ENCODE measurements around the gene CAMK2N2. TPM values are rescaled to one million over a fixed set of nuclear protein-coding genes. Genes with fewer than 3 reads are reported as not detected.

Gene CAMK2N2
- polyA plus RNA-seq, 1 donor (not counting 4 experiments of a cell fraction or from before 2014, with no cell fraction given) = 0.18 TPM

GRCh38 chr3:184234671-184235380 is 26.5 kb downstream of the CAMK2N2 start:
- H3K36me3 ChIP-seq (ENCODE audit: control insufficient read depth in 2 of 2, extremely low read depth in 1 of 2, insufficient read depth in 2 of 2, low read length in 2 of 2) = no peaks in the 10 kb centered on the region
- dilution Hi-C loops (cut with MboI; ENCODE audit: extremely low pct_ligation_motif_present, low sequenced_read_pairs) = no loop called here
- FAIRE-seq (no peak), DNase-seq (ENCODE audit: low read depth, low spot score) (no peak)
- H3K79me2 ChIP-seq (ENCODE audit: control insufficient read depth, insufficient read depth, low read length) = no peaks in the 10 kb centered on the region
- no peaks in the 10 kb centered on the region for H3K9me1 ChIP-seq (ENCODE audit: control insufficient read depth, extremely low read depth, insufficient read depth, low read length)
- no peak overlapping the region for H3K4me3 ChIP-seq (ENCODE audit: control insufficient read depth in 2 of 3, extremely low read depth in 1 of 3, insufficient read depth in 2 of 3, low read depth in 1 of 3, low read length in 3 of 3)
- H4K20me1 ChIP-seq (ENCODE audit: control insufficient read depth, extremely low read depth, insufficient read depth, low read length) = no peaks in the 10 kb centered on the region
- no peaks in the 10 kb centered on the region for H3K9me3 ChIP-seq (ENCODE audit: control insufficient read depth, low read depth, low read length)
- no peak overlapping the region for H3K27ac ChIP-seq (ENCODE audit: control insufficient read depth, insufficient read depth, low read length)
- no peak overlapping the region for H3K9ac ChIP-seq (ENCODE audit: control insufficient read depth, extremely low read depth, insufficient read depth, low read length)
- H3K4me2 ChIP-seq (ENCODE audit: control insufficient read depth, extremely low read depth, insufficient read depth, low read depth, low read length) = no peak overlapping the region
- H2AFZ ChIP-seq (ENCODE audit: control insufficient read depth, low read length) = no peak overlapping the region
- peaks cover 9% of the 10 kb centered on the region for H3K4me1 ChIP-seq (ENCODE audit: control insufficient read depth, extremely low read depth, insufficient read depth, low read length)
- TF ChIP-seq EZH2 (IDR thresholded peaks at IDR 0.05; ENCODE audit: low read length) = no peak
- TF ChIP-seq, protein P1, sequence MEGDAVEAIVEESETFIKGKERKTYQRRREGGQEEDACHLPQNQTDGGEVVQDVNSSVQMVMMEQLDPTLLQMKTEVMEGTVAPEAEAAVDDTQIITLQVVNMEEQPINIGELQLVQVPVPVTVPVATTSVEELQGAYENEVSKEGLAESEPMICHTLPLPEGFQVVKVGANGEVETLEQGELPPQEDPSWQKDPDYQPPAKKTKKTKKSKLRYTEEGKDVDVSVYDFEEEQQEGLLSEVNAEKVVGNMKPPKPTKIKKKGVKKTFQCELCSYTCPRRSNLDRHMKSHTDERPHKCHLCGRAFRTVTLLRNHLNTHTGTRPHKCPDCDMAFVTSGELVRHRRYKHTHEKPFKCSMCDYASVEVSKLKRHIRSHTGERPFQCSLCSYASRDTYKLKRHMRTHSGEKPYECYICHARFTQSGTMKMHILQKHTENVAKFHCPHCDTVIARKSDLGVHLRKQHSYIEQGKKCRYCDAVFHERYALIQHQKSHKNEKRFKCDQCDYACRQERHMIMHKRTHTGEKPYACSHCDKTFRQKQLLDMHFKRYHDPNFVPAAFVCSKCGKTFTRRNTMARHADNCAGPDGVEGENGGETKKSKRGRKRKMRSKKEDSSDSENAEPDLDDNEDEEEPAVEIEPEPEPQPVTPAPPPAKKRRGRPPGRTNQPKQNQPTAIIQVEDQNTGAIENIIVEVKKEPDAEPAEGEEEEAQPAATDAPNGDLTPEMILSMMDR (optimal IDR thresholded peaks at IDR 0.05 in 1 of 3, IDR thresholded peaks at IDR 0.05 in 1 of 3, conservative IDR thresholded peaks at IDR 0.05 in 1 of 3; ENCODE audit: extremely low read depth in 1 of 3, insufficient read depth in 2 of 3, low read length in 3 of 3) = no peak
- peaks cover 34% of the 10 kb centered on the region for H3K27me3 ChIP-seq (ENCODE audit: control insufficient read depth, extremely low read depth, insufficient read depth, low read length)

DNA sequence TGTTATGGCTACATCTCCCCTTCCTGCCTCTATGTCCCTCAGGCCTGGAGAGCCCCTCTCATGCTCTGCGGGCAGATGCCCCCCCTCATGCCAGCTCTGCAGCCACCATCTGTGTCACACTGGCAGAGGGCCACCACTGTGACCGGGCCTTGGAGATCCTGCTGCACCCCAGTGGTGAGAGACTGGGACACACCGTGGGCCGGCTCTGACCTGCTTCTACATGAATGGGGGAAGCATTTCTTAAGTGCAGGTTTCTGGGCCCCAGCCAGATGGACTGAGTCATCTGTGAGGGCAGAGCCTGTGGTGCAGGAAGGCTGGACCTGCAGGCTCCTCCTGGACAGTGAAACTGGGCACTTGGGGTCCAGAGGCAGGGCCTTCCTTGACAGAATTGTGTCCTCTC is 27.1 kb downstream of the CAMK2N2 start:
- Histone ChIP-seq H3K4me1 (ENCODE audit: control insufficient read depth, extremely low read depth, insufficient read depth, low read length) (peaks cover 9% of the 10 kb centered on the region), H4K20me1 (ENCODE audit: control insufficient read depth, extremely low read depth, insufficient read depth, low read length) (no peaks in the 10 kb centered on the region), H3K36me3 (ENCODE audit: control insufficient read depth in 2 of 2, extremely low read depth in 1 of 2, insufficient read depth in 2 of 2, low read length in 2 of 2) (no peaks in the 10 kb centered on the region), H3K9me3 (ENCODE audit: control insufficient read depth, low read depth, low read length) (no peaks in the 10 kb centered on the region), H3K27me3 (ENCODE audit: control insufficient read depth, extremely low read depth, insufficient read depth, low read length) (peaks cover 40% of the 10 kb centered on the region), H3K4me3 (ENCODE audit: control insufficient read depth in 2 of 3, extremely low read depth in 1 of 3, insufficient read depth in 2 of 3, low read depth in 1 of 3, low read length in 3 of 3) (no peak overlapping the region), H3K9ac (ENCODE audit: control insufficient read depth, extremely low read depth, insufficient read depth, low read length) (no peak overlapping the region), H3K79me2 (ENCODE audit: control insufficient read depth, insufficient read depth, low read length) (no peaks in the 10 kb centered on the region), H3K9me1 (ENCODE audit: control insufficient read depth, extremely low read depth, insufficient read depth, low read length) (no peaks in the 10 kb centered on the region), H3K4me2 (ENCODE audit: control insufficient read depth, extremely low read depth, insufficient read depth, low read depth, low read length) (no peak overlapping the region), H3K27ac (ENCODE audit: control insufficient read depth, insufficient read depth, low read length) (no peak overlapping the region), H2AFZ (ENCODE audit: control insufficient read depth, low read length) (no peak overlapping the region)
- no peak for TF ChIP-seq EZH2 (IDR thresholded peaks at IDR 0.05; ENCODE audit: low read length)
- TF ChIP-seq, protein P1 (optimal IDR thresholded peaks at IDR 0.05 in 1 of 3, IDR thresholded peaks at IDR 0.05 in 1 of 3, conservative IDR thresholded peaks at IDR 0.05 in 1 of 3; ENCODE audit: extremely low read depth in 1 of 3, insufficient read depth in 2 of 3, low read length in 3 of 3) = peak in 2 of 3 experiments; percentile 36 to 48
- DNase-seq (ENCODE audit: low read depth, low spot score) = no peak
- dilution Hi-C loops (cut with MboI; ENCODE audit: extremely low pct_ligation_motif_present, low sequenced_read_pairs) = no loop called here
- FAIRE-seq = peak; percentile 23

All from keratinocyte (primary cell).